Thyroid gland (tissue), 4 donors: ENCODE measurements around the gene GPR158.

Experiments
- CTCF ChIP-seq, 6 experiments: fragments of 200-600 bp in 3 of 6; fragments of 450-650 bp in 3 of 6; sonication (generic) in 3 of 6; IDR thresholded peaks; one replicate each; pipeline ENCODE4 v1.5.1; 2016 to 2019; ENCODE audit warnings: antibody characterized with exemption in 6 of 6, mild to moderate bottlenecking in 2 of 6, inconsistent platforms in 1 of 6, moderate library complexity in 1 of 6
- POLR2A ChIP-seq, 2 donors: fragments of 450-650 bp; IDR thresholded peaks; one replicate each; pipeline ENCODE4 v1.6.1; 2017; ENCODE audit warnings: antibody characterized with exemption in 2 of 2, mild to moderate bottlenecking in 2 of 2, moderate library complexity in 1 of 2

- no peak for TF ChIP-seq CTCF (IDR thresholded peaks at IDR 0.05)
- TF ChIP-seq POLR2A (IDR thresholded peaks at IDR 0.05), result no peak
These were observed 105.8 kb downstream of the GPR158 start for GRCh38 chr10:25280573-25280972.
